Mesendoderm (in vitro differentiated cells): ENCODE results near the gene VPS54.
A peak's percentile ranks its signal among the peaks of the same experiment; 100 is the strongest.

ENCODE experiments used
- DNase-seq: peaks from one replicate; pipeline ENCODE4 v3.0.0; 2013
- H2AK5ac ChIP-seq: 2 replicates; pipeline ENCODE4 v1.6.1; 2013; ENCODE audit warnings: low read length, inconsistent platforms
- H2BK120ac ChIP-seq: 2 replicates; pipeline ENCODE4 v1.6.1; 2013; ENCODE audit warnings: low read depth, mild to moderate bottlenecking, low read length, moderate library complexity, mixed read lengths
- H2BK15ac ChIP-seq: replicated peaks from 2 replicates; pipeline ENCODE4 v1.6.1; 2013; ENCODE audit warnings: low read depth, mild to moderate bottlenecking, moderate library complexity
- H2BK5ac ChIP-seq: 2 replicates; pipeline ENCODE4 v1.6.1; 2013; ENCODE audit warnings: low read length, inconsistent platforms
- H3K18ac ChIP-seq: 2 replicates; pipeline ENCODE4 v1.6.1; 2013; ENCODE audit warnings: mild to moderate bottlenecking, low read length, mixed read lengths
- H3K23ac ChIP-seq: one replicate; pipeline ENCODE4 v1.6.1; 2013; ENCODE audit warnings: low read length
- H3K27ac ChIP-seq: 2 replicates; pipeline ENCODE4 v1.5.1; 2013; ENCODE audit warnings: low read depth, mild to moderate bottlenecking, inconsistent platforms, low read length, moderate library complexity
- H3K27me3 ChIP-seq: 2 replicates; pipeline ENCODE4 v1.6.1; 2013; ENCODE audit warnings: low read length, control low read depth, mild to moderate bottlenecking, inconsistent platforms; ENCODE audit not compliant: insufficient read depth, poor library complexity
- H3K36me3 ChIP-seq: 2 replicates; pipeline ENCODE4 v1.6.1; 2013; ENCODE audit warnings: low read length, inconsistent platforms; ENCODE audit not compliant: control insufficient read depth, insufficient read depth
- H3K4ac ChIP-seq: one replicate; pipeline ENCODE4 v1.6.1; 2013; ENCODE audit warnings: low read depth, mild to moderate bottlenecking, low read length, moderate library complexity
- H3K4me1 ChIP-seq: 2 replicates; pipeline ENCODE4 v1.6.1; 2013; ENCODE audit warnings: low read depth, low read length, inconsistent platforms; ENCODE audit not compliant: control insufficient read depth
- H3K4me2 ChIP-seq: 2 replicates; pipeline ENCODE4 v1.6.1; 2013; ENCODE audit warnings: low read length
- H3K4me3 ChIP-seq: 2 replicates; pipeline ENCODE4 v1.5.1; 2013; ENCODE audit warnings: mild to moderate bottlenecking, low read length
- H3K56ac ChIP-seq: one replicate; pipeline ENCODE4 v1.6.1; 2013; ENCODE audit warnings: low read length
- H3K79me1 ChIP-seq: 2 replicates; pipeline ENCODE4 v1.6.1; 2013; ENCODE audit warnings: low read length, inconsistent platforms
- H3K79me2 ChIP-seq: 2 replicates; pipeline ENCODE4 v1.6.1; 2013; ENCODE audit warnings: mild to moderate bottlenecking, low read length; ENCODE audit not compliant: control insufficient read depth, insufficient read depth
- H3K9ac ChIP-seq: 2 replicates; pipeline ENCODE4 v1.6.1; 2013; ENCODE audit warnings: low read length, inconsistent platforms
- H4K5ac ChIP-seq: one replicate; pipeline ENCODE4 v1.6.1; 2013; ENCODE audit warnings: low read length
- H4K8ac ChIP-seq: one replicate; pipeline ENCODE4 v1.6.1; 2013; ENCODE audit warnings: low read depth, mild to moderate bottlenecking, control low read depth, low read length, moderate library complexity
- WGBS: extraction: QIAGEN DNeasy Blood & Tissue Kit; methylation state at CpG from one replicate; pipeline ENCODE4 v1.1.7; 2013; ENCODE audit warnings: low lambda C conversion rate, missing lambda C conversion rate; ENCODE audit not compliant: insufficient coverage; ENCODE audit errors: extremely low coverage; 5-methylcytosine and 5-hydroxymethylcytosine counted together

Gene VPS54

DNA sequence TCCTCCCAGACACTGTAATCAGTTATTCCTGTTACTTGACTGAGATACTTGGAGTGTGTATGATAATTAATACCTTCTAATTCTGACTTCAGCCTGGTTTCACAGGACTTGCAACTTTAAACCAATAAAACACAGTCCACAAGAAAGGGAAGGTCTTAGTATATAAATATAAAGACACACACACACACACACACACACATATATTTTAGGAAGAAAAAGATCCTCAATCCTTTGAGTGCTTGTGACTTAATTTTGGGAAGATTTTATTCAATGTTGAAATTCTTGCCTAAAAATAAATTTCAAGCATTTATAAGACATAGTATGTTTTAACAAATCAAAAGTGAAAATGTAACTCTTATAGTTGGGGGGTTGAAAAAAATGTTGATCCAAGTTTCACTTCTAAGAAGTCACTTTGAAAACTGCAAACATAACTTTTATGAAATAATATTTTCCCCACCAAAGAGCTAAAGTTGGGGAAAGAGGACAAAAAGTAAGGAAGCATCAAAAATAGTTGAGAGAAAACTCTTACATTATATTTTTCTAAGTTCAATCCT lies 824 bp upstream of the VPS54 start:
- Histone ChIP-seq H3K4me3 (no peak overlapping the region), H2BK120ac (no peak overlapping the region), H2BK5ac (peak overlapping the region; percentile 1), H3K79me1 (peaks cover 2% of the 10 kb centered on the region), H3K56ac (peak overlapping the region; percentile 90), H3K18ac (no peak overlapping the region), H3K79me2 (peaks cover 7% of the 10 kb centered on the region), H3K23ac (no peak overlapping the region), H3K4me2 (no peak overlapping the region), H3K4ac (peak overlapping the region; percentile 95), H3K27me3 (no peaks in the 10 kb centered on the region), H3K9ac (peak overlapping the region; percentile 82), H4K8ac (no peak overlapping the region), H3K4me1 (peaks cover 2% of the 10 kb centered on the region), H3K36me3 (no peaks in the 10 kb centered on the region), H4K5ac (no peak overlapping the region), H2AK5ac (no peak overlapping the region), H3K27ac (no peak overlapping the region), H2BK15ac (no peak overlapping the region)
- no peak for DNase-seq

DNA sequence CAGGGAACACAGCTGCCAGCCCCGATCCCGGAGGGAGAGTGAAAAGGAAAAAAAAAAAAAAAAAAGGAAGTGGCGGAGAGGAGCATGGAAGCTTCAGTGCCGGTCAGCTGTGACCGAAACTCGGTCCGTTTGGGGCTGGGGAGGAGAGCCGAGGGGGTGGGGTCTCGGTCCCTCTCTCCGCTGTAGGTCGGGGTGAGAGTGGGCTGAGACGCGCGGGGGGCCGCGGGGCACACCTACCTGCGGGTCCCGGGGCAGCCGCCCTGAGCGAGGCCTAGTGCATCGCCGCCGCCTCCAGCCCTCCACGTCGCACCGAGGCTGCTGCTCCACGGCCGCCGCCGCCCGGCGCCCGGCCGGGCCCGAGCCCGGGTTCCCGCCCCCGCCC lies 536 bp downstream of the VPS54 start:
- no CpG with 5 or more reads among the region's 38 CpGs for WGBS
- peak; percentile 72 for DNase-seq

GRCh38 chr2:64017811-64018700 lies 1.2 kb downstream of the VPS54 start:
- H3K4ac ChIP-seq = no peak overlapping the region
- peaks cover 4% of the 10 kb centered on the region for H3K79me1 ChIP-seq
- no peak overlapping the region for H2BK15ac ChIP-seq
- no CpG with 5 or more reads among the region's 22 CpGs for WGBS
- H3K18ac ChIP-seq = peak overlapping the region; percentile 94
- peak; percentile 31 for DNase-seq
- peak overlapping the region; percentile 55 for H3K4me3 ChIP-seq
- H3K9ac ChIP-seq = peak overlapping the region; percentile 82
- peak overlapping the region; percentile 72 for H3K4me2 ChIP-seq
- H3K23ac ChIP-seq = no peak overlapping the region
- no peak overlapping the region for H2AK5ac ChIP-seq
- no peak overlapping the region for H2BK5ac ChIP-seq
- H4K8ac ChIP-seq = no peak overlapping the region
- peak overlapping the region; percentile 90 for H3K56ac ChIP-seq
- peaks cover 9% of the 10 kb centered on the region for H3K79me2 ChIP-seq
- peaks cover 2% of the 10 kb centered on the region for H3K4me1 ChIP-seq
- H2BK120ac ChIP-seq = no peak overlapping the region
- H3K27me3 ChIP-seq = no peaks in the 10 kb centered on the region
- peak overlapping the region; percentile 93 for H3K27ac ChIP-seq
- H4K5ac ChIP-seq = no peak overlapping the region
- no peaks in the 10 kb centered on the region for H3K36me3 ChIP-seq

More for the DNA sequence above, 536 bp downstream of the VPS54 start:
- H3K56ac ChIP-seq = peak overlapping the region; percentile 90
- no peak overlapping the region for H4K5ac ChIP-seq
- H3K4me2 ChIP-seq = peak overlapping the region; percentile 72
- H3K4me3 ChIP-seq = peak overlapping the region; percentile 55
- peaks cover 2% of the 10 kb centered on the region for H3K4me1 ChIP-seq
- peak overlapping the region; percentile 83 for H3K4ac ChIP-seq
- peak overlapping the region; percentile 94 for H3K18ac ChIP-seq
- H2BK120ac ChIP-seq = peak overlapping the region; percentile 50
- no peaks in the 10 kb centered on the region for H3K36me3 ChIP-seq
- no peak overlapping the region for H3K23ac ChIP-seq
- peak overlapping the region; percentile 93 for H3K27ac ChIP-seq
- no peak overlapping the region for H2BK15ac ChIP-seq
- H3K9ac ChIP-seq = peak overlapping the region; percentile 82
- H4K8ac ChIP-seq = no peak overlapping the region
- H2BK5ac ChIP-seq = no peak overlapping the region
- no peak overlapping the region for H2AK5ac ChIP-seq
- no peaks in the 10 kb centered on the region for H3K27me3 ChIP-seq
- H3K79me2 ChIP-seq = peaks cover 7% of the 10 kb centered on the region
- H3K79me1 ChIP-seq = peaks cover 2% of the 10 kb centered on the region

DNA sequence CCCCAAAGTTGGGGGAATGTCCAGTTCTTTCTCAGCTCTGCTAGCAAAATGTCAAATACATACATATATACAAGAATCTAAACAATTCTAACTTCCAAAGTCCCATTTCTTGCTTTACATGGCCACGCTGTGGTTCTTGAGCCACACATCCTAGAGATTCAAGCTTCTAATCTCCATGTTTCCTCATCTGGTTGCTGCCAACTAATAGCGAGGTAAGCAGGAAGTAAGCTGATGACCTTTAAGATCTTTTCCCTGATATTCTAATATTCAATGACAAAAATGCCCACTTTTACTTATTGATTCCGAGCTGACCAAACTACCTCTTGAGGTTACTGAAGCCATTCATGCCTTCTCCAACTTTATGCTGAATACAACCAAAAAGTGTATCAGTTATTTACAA lies 3.3 kb downstream of the VPS54 start:
- H3K27ac ChIP-seq = no peak overlapping the region

GRCh38 chr2:64015391-64015790 lies 3.8 kb downstream of the VPS54 start:
- no peak overlapping the region for H3K4ac ChIP-seq
- no peak overlapping the region for H2BK15ac ChIP-seq
- H3K23ac ChIP-seq = no peak overlapping the region
- WGBS = no CpG with 5 or more reads among the region's 5 CpGs
- H3K27me3 ChIP-seq = no peaks in the 10 kb centered on the region
- no peak overlapping the region for H3K56ac ChIP-seq
- no peak overlapping the region for H3K4me2 ChIP-seq
- H3K27ac ChIP-seq = no peak overlapping the region
- peaks cover 10% of the 10 kb centered on the region for H3K79me2 ChIP-seq
- no peak overlapping the region for H3K4me3 ChIP-seq
- H2AK5ac ChIP-seq = no peak overlapping the region
- no peak overlapping the region for H3K9ac ChIP-seq
- H2BK120ac ChIP-seq = no peak overlapping the region
- no peak overlapping the region for H3K18ac ChIP-seq
- H2BK5ac ChIP-seq = no peak overlapping the region
- H3K4me1 ChIP-seq = peaks cover 2% of the 10 kb centered on the region
- no peak overlapping the region for H4K5ac ChIP-seq
- no peak for DNase-seq
- H4K8ac ChIP-seq = no peak overlapping the region
- H3K79me1 ChIP-seq = peaks cover 7% of the 10 kb centered on the region
- H3K36me3 ChIP-seq = no peaks in the 10 kb centered on the region

More for the DNA sequence above, 3.3 kb downstream of the VPS54 start:
- no peak overlapping the region for H2BK15ac ChIP-seq
- peaks cover 7% of the 10 kb centered on the region for H3K79me1 ChIP-seq
- no peak overlapping the region for H4K5ac ChIP-seq
- no peak overlapping the region for H3K4me2 ChIP-seq
- peak; percentile 32 for DNase-seq
- peaks cover 2% of the 10 kb centered on the region for H3K4me1 ChIP-seq
- H3K79me2 ChIP-seq = peaks cover 10% of the 10 kb centered on the region
- H3K18ac ChIP-seq = peak overlapping the region; percentile 39
- H2BK5ac ChIP-seq = no peak overlapping the region
- H3K23ac ChIP-seq = no peak overlapping the region
- H3K56ac ChIP-seq = no peak overlapping the region
- H2BK120ac ChIP-seq = no peak overlapping the region
- H3K36me3 ChIP-seq = no peaks in the 10 kb centered on the region
- H3K9ac ChIP-seq = no peak overlapping the region
- no peaks in the 10 kb centered on the region for H3K27me3 ChIP-seq
- no peak overlapping the region for H3K4ac ChIP-seq
- no peak overlapping the region for H3K4me3 ChIP-seq
- WGBS = no CpG with 5 or more reads among the region's 3 CpGs
- no peak overlapping the region for H4K8ac ChIP-seq
- H2AK5ac ChIP-seq = no peak overlapping the region
